HAP-1 (cell line): Measurements from ENCODE around the gene SAMD14.
A peak's percentile ranks its signal among the peaks of the same experiment; 100 is the strongest.

ENCODE experiments used
- DNase-seq, 2 experiments: peaks; one replicate each; pipeline ENCODE4 v3.0.0-alpha.2; 2016 to 2020; ENCODE audit warnings: low spot score in 2 of 2
- H3K27me3 ChIP-seq: fragments of 250-450 bp; sonication (Bioruptor Pico); 2 replicates; pipeline ENCODE4 v1.5.1; 2020; ENCODE audit warnings: low read depth, mild to moderate bottlenecking, moderate library complexity
- H3K36me3 ChIP-seq: fragments of 250-450 bp; sonication (Bioruptor Pico); replicated peaks from 2 replicates; pipeline ENCODE4 v1.5.1; 2020; ENCODE audit warnings: mild to moderate bottlenecking
- H3K4me1 ChIP-seq: fragments of 250-450 bp; sonication (Bioruptor Pico); 2 replicates; pipeline ENCODE4 v1.5.1; 2020; ENCODE audit warnings: mild to moderate bottlenecking
- H3K4me3 ChIP-seq: fragments of 250-450 bp; sonication (Bioruptor Pico); 2 replicates; pipeline ENCODE4 v1.5.1; 2020; ENCODE audit warnings: mild to moderate bottlenecking, moderate library complexity
- H3K9me3 ChIP-seq: fragments of 250-450 bp; sonication (Bioruptor Pico); 2 replicates; pipeline ENCODE4 v1.5.1; 2020; ENCODE audit warnings: mild to moderate bottlenecking, moderate library complexity
- in situ Hi-C: fragments of 300-500 bp; cut with MboI; formaldehyde crosslinking; loops from 3 replicates; pipeline ENCODE4 v1.14.3; 2020; ENCODE audit warnings: low sequenced_read_pairs, inconsistent platforms, mixed read lengths

The SAMD14 gene

GRCh38 chr17:50129728-50130558 is at the start of gene SAMD14:
TSS of gene SAMD14 (minus strand) at chr17:50130160. CDS start at chr17:50124959, 5,201 bp downstream.
- H3K27me3 ChIP-seq: no peaks in the 10 kb centered on the region
- in situ Hi-C loops: no loop called here
- peak within 1 kb of the TSS; percentile 33 for H3K4me3 ChIP-seq
- H3K4me1 ChIP-seq: peaks cover 6% of the 10 kb centered on the region
- peaks cover 7% of the 10 kb centered on the region for H3K36me3 ChIP-seq
- H3K9me3 ChIP-seq: no peaks in the 10 kb centered on the region
- DNase-seq: peak in 1 of 2 experiments; percentile 75

- Histone ChIP-seq H3K36me3 (no peaks in the 10 kb centered on the region), H3K9me3 (no peaks in the 10 kb centered on the region), H3K27me3 (no peaks in the 10 kb centered on the region), H3K4me3 (no peak overlapping the region), H3K4me1 (peaks cover 7% of the 10 kb centered on the region)
- in situ Hi-C loops: no loop called here
- peak; percentile 73 to 85 for DNase-seq
Observed at GRCh38 chr17:50177983-50178834, 48.2 kb upstream of the SAMD14 start.

- in situ Hi-C loops: no loop called here
- Histone ChIP-seq H3K36me3 (no peaks in the 10 kb centered on the region), H3K4me1 (peaks cover 7% of the 10 kb centered on the region), H3K9me3 (no peaks in the 10 kb centered on the region), H3K27me3 (no peaks in the 10 kb centered on the region), H3K4me3 (no peak overlapping the region)
- no peak for DNase-seq
Observed at GRCh38 chr17:50177476-50177875, 47.5 kb upstream of the SAMD14 start.

GRCh38 chr17:50176559-50177357 is 46.8 kb upstream of the SAMD14 start:
- H3K4me3 ChIP-seq: no peak overlapping the region
- no peak for DNase-seq
- H3K27me3 ChIP-seq: no peaks in the 10 kb centered on the region
- no peaks in the 10 kb centered on the region for H3K36me3 ChIP-seq
- H3K4me1 ChIP-seq: peaks cover 7% of the 10 kb centered on the region
- H3K9me3 ChIP-seq: no peaks in the 10 kb centered on the region
- in situ Hi-C loops: no loop called here

- no peak overlapping the region for H3K4me3 ChIP-seq
- no peaks in the 10 kb centered on the region for H3K27me3 ChIP-seq
- no peak for DNase-seq
- in situ Hi-C loops: no loop called here
- H3K4me1 ChIP-seq: peaks cover 7% of the 10 kb centered on the region
- no peaks in the 10 kb centered on the region for H3K36me3 ChIP-seq
- no peaks in the 10 kb centered on the region for H3K9me3 ChIP-seq
Observed at GRCh38 chr17:50175035-50175807, 45.3 kb upstream of the SAMD14 start.

GRCh38 chr17:50174444-50174843 is 44.5 kb upstream of the SAMD14 start:
- H3K9me3 ChIP-seq: no peaks in the 10 kb centered on the region
- in situ Hi-C loops: no loop called here
- no peak for DNase-seq
- peaks cover 7% of the 10 kb centered on the region for H3K4me1 ChIP-seq
- no peaks in the 10 kb centered on the region for H3K27me3 ChIP-seq
- H3K36me3 ChIP-seq: no peaks in the 10 kb centered on the region
- no peak overlapping the region for H3K4me3 ChIP-seq

- in situ Hi-C loops: no loop called here
- H3K27me3 ChIP-seq: no peaks in the 10 kb centered on the region
- no peak overlapping the region for H3K4me3 ChIP-seq
- DNase-seq: no peak
- H3K4me1 ChIP-seq: peaks cover 7% of the 10 kb centered on the region
- no peaks in the 10 kb centered on the region for H3K36me3 ChIP-seq
- no peaks in the 10 kb centered on the region for H3K9me3 ChIP-seq
Observed at GRCh38 chr17:50173335-50173941, 43.5 kb upstream of the SAMD14 start.

GRCh38 chr17:50172936-50173334 is 43.0 kb upstream of the SAMD14 start:
- in situ Hi-C loops: no loop called here

GRCh38 chr17:50172130-50172529 is 42.2 kb upstream of the SAMD14 start:
- H3K4me3 ChIP-seq: no peak overlapping the region

More at GRCh38 chr17:50172936-50173334, 43.0 kb upstream of the SAMD14 start:
- no peak overlapping the region for H3K4me3 ChIP-seq
- no peak for DNase-seq
- no peaks in the 10 kb centered on the region for H3K36me3 ChIP-seq
- peaks cover 3% of the 10 kb centered on the region for H3K4me1 ChIP-seq
- H3K27me3 ChIP-seq: no peaks in the 10 kb centered on the region
- no peaks in the 10 kb centered on the region for H3K9me3 ChIP-seq

GRCh38 chr17:50171371-50172071 is 41.6 kb upstream of the SAMD14 start:
- Histone ChIP-seq H3K4me3 (no peak overlapping the region), H3K27me3 (no peaks in the 10 kb centered on the region), H3K9me3 (no peaks in the 10 kb centered on the region), H3K4me1 (no peaks in the 10 kb centered on the region), H3K36me3 (no peaks in the 10 kb centered on the region)
- DNase-seq: no peak
- in situ Hi-C loops: no loop called here

More at GRCh38 chr17:50172130-50172529, 42.2 kb upstream of the SAMD14 start:
- in situ Hi-C loops: no loop called here
- Histone ChIP-seq H3K4me1 (no peaks in the 10 kb centered on the region), H3K36me3 (no peaks in the 10 kb centered on the region), H3K9me3 (no peaks in the 10 kb centered on the region), H3K27me3 (no peaks in the 10 kb centered on the region)
- no peak for DNase-seq

- Histone ChIP-seq H3K27me3 (no peaks in the 10 kb centered on the region), H3K9me3 (no peaks in the 10 kb centered on the region), H3K4me3 (no peak overlapping the region), H3K36me3 (no peaks in the 10 kb centered on the region), H3K4me1 (no peaks in the 10 kb centered on the region)
- DNase-seq: no peak
- in situ Hi-C loops: no loop called here
Observed at GRCh38 chr17:50170662-50171370, 40.9 kb upstream of the SAMD14 start.
